ENCODE measurements around the gene PBX3.

Gene PBX3

DNA sequence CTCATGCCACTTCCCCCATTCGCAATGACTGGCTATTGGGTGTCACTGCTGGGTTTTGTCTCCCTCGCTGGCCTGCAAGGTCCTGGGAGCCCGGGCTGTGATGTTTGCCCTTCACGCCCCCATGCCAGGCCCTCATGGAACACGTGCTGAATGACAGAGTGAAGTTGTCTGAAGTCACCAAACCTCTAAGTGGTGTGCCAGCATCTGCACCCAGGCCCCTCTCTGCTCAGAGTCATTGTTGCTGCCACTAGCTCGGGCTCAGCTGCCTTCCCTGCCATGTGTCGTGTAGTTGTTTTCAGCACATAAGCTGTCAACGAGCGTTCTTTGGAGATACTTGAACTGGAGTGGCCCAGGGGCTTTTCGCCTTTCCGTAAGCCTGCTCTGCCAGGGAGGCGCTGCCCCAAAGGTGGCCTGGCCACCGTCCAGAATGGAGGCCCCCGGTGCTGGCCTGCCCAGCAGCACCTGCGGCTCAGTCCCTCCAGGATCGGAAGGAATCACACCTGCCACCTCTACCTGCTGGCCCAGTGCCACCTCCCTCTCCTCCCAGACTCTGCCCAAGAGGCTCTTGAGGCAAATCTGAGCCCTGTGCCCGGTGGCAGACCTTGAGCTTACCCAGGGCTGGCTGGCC lies 250.1 kb downstream of the PBX3 start:
- H3K36me3 ChIP-seq (ENCODE audit: insufficient read depth, low read length), result no peaks in the 10 kb centered on the region
- no peaks in the 10 kb centered on the region for H3K27me3 ChIP-seq (ENCODE audit: insufficient read depth, low read length, poor library complexity, severe bottlenecking)
- H3K4me2 ChIP-seq (ENCODE audit: low read depth, low read length, poor library complexity, severe bottlenecking), result no peak overlapping the region
- H3K4me3 ChIP-seq (ENCODE audit: low read length, poor library complexity, severe bottlenecking), result no peak overlapping the region
- no peaks in the 10 kb centered on the region for H3K79me2 ChIP-seq (ENCODE audit: insufficient read depth, low read length)
- H3K9me2 ChIP-seq (replicated peaks; ENCODE audit: low read depth, low read length), result no peaks in the 10 kb centered on the region
- H3K4me1 ChIP-seq (ENCODE audit: insufficient read depth, low read length, poor library complexity, severe bottlenecking), result no peaks in the 10 kb centered on the region
- H3F3A ChIP-seq (ENCODE audit: low read depth), result no peaks in the 10 kb centered on the region
- TF ChIP-seq CTCF (conservative IDR thresholded peaks at IDR 0.05; ENCODE audit: low read length), result no peak
- no peak for TF ChIP-seq EZH2phosphoT487 (IDR thresholded peaks at IDR 0.05; ENCODE audit: borderline replicate concordance)
- no peaks in the 10 kb centered on the region for H3K9me3 ChIP-seq (ENCODE audit: insufficient read depth, low read depth, low read length)
- no peak overlapping the region for H3K9ac ChIP-seq (ENCODE audit: low read depth, low read length, poor library complexity, severe bottlenecking)
- no peak overlapping the region for H2AFZ ChIP-seq (ENCODE audit: low read length)
- H4K20me1 ChIP-seq (ENCODE audit: insufficient read depth, low read length, poor library complexity, severe bottlenecking), result no peaks in the 10 kb centered on the region

GRCh38 chr9:125998837-125999503 lies 251.8 kb downstream of the PBX3 start:
- no peaks in the 10 kb centered on the region for H3K36me3 ChIP-seq (ENCODE audit: insufficient read depth, low read length)
- H3K4me1 ChIP-seq (ENCODE audit: insufficient read depth, low read length, poor library complexity, severe bottlenecking), result no peaks in the 10 kb centered on the region
- no peak for TF ChIP-seq CTCF (conservative IDR thresholded peaks at IDR 0.05; ENCODE audit: low read length)
- TF ChIP-seq EZH2phosphoT487 (IDR thresholded peaks at IDR 0.05; ENCODE audit: borderline replicate concordance), result no peak
- no peaks in the 10 kb centered on the region for H3K79me2 ChIP-seq (ENCODE audit: insufficient read depth, low read length)
- H3F3A ChIP-seq (ENCODE audit: low read depth), result no peaks in the 10 kb centered on the region
- H3K9ac ChIP-seq (ENCODE audit: low read depth, low read length, poor library complexity, severe bottlenecking), result no peak overlapping the region
- H3K4me2 ChIP-seq (ENCODE audit: low read depth, low read length, poor library complexity, severe bottlenecking), result no peak overlapping the region
- H3K4me3 ChIP-seq (ENCODE audit: low read length, poor library complexity, severe bottlenecking), result no peak overlapping the region
- H3K27me3 ChIP-seq (ENCODE audit: insufficient read depth, low read length, poor library complexity, severe bottlenecking), result no peaks in the 10 kb centered on the region
- no peak overlapping the region for H2AFZ ChIP-seq (ENCODE audit: low read length)
- H3K9me3 ChIP-seq (ENCODE audit: insufficient read depth, low read depth, low read length), result no peaks in the 10 kb centered on the region
- H3K9me2 ChIP-seq (replicated peaks; ENCODE audit: low read depth, low read length), result no peaks in the 10 kb centered on the region
- H4K20me1 ChIP-seq (ENCODE audit: insufficient read depth, low read length, poor library complexity, severe bottlenecking), result no peaks in the 10 kb centered on the region

DNA sequence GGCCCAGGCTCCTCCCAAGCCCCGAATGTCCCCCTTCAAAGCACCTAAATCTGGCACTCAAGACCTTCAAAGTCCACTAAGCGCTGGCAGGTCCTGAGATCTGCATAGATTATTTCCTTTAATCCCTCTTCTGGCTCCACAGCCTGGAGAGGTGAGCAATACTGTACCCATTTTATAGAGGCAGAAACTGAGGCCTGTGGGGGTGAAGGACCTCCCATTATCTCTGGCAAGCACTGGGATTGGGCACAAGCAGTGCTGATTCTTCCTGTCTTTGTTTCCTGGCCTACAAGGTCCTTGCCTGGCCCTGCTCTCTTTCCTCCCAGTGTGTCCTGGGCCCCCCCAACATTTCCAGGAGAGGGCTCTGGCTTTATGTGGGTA lies 252.3 kb downstream of the PBX3 start:
- Histone ChIP-seq H2AFZ (ENCODE audit: low read length) (no peak overlapping the region), H3K27me3 (ENCODE audit: insufficient read depth, low read length, poor library complexity, severe bottlenecking) (no peaks in the 10 kb centered on the region), H3K4me2 (ENCODE audit: low read depth, low read length, poor library complexity, severe bottlenecking) (no peak overlapping the region), H3K79me2 (ENCODE audit: insufficient read depth, low read length) (no peaks in the 10 kb centered on the region), H3K36me3 (ENCODE audit: insufficient read depth, low read length) (no peaks in the 10 kb centered on the region), H3K4me3 (ENCODE audit: low read length, poor library complexity, severe bottlenecking) (no peak overlapping the region), H3K9ac (ENCODE audit: low read depth, low read length, poor library complexity, severe bottlenecking) (no peak overlapping the region), H3K9me2 (replicated peaks; ENCODE audit: low read depth, low read length) (no peaks in the 10 kb centered on the region), H3K9me3 (ENCODE audit: insufficient read depth, low read depth, low read length) (no peaks in the 10 kb centered on the region), H3K4me1 (ENCODE audit: insufficient read depth, low read length, poor library complexity, severe bottlenecking) (no peaks in the 10 kb centered on the region), H4K20me1 (ENCODE audit: insufficient read depth, low read length, poor library complexity, severe bottlenecking) (no peaks in the 10 kb centered on the region), H3F3A (ENCODE audit: low read depth) (no peaks in the 10 kb centered on the region)
- no peak for TF ChIP-seq CTCF (conservative IDR thresholded peaks at IDR 0.05; ENCODE audit: low read length)
- TF ChIP-seq EZH2phosphoT487 (IDR thresholded peaks at IDR 0.05; ENCODE audit: borderline replicate concordance), result no peak
